Measurements from ENCODE around the gene PDYN. TPM values are rescaled to one million over a fixed set of nuclear protein-coding genes. Genes with fewer than 3 reads are reported as not detected.

PDYN gene
- polyA plus RNA-seq, 1 experiment: not detected

GRCh38 chr20:2002365-2002764 is 8.5 kb upstream of the PDYN start:
- DNase-seq (ENCODE audit: low read depth): no peak
- Histone ChIP-seq H3K27me3 (ENCODE audit: control insufficient read depth, insufficient read depth, low read length) (peaks cover 9% of the 10 kb centered on the region), H3K4me3 (ENCODE audit: low read depth, low read length) (no peak overlapping the region), H3K36me3 (ENCODE audit: control insufficient read depth, insufficient read depth, low read length) (no peaks in the 10 kb centered on the region)
- CTCF ChIA-PET: interaction anchor here (1.6 kb wide), 1 partner anchor 170 kb away, joined by 3 read pairs; no protein-coding TSS in a partner anchor
- POLR2A ChIA-PET: no interaction called here
- TF ChIP-seq CTCF (IDR thresholded peaks at IDR 0.05; ENCODE audit: insufficient read depth, low read depth, low read length): no peak

GRCh38 chr20:2001119-2001518 is 7.3 kb upstream of the PDYN start:
- ChIA-PET POLR2A (no interaction called here), CTCF (interaction anchor here (1.0 to 1.6 kb wide), 2 partner anchors 13 to 171 kb away, joined by 3 read pairs; no protein-coding TSS in a partner anchor)
- no peak for TF ChIP-seq CTCF (IDR thresholded peaks at IDR 0.05; ENCODE audit: insufficient read depth, low read depth, low read length)
- H3K36me3 ChIP-seq (ENCODE audit: control insufficient read depth, insufficient read depth, low read length): no peaks in the 10 kb centered on the region
- no peak overlapping the region for H3K4me3 ChIP-seq (ENCODE audit: low read depth, low read length)
- H3K27me3 ChIP-seq (ENCODE audit: control insufficient read depth, insufficient read depth, low read length): peaks cover 12% of the 10 kb centered on the region
- DNase-seq (ENCODE audit: low read depth): no peak

GRCh38 chr20:2000285-2000684 is 6.4 kb upstream of the PDYN start:
- Histone ChIP-seq H3K36me3 (ENCODE audit: control insufficient read depth, insufficient read depth, low read length) (no peaks in the 10 kb centered on the region), H3K27me3 (ENCODE audit: control insufficient read depth, insufficient read depth, low read length) (peaks cover 14% of the 10 kb centered on the region), H3K4me3 (ENCODE audit: low read depth, low read length) (no peak overlapping the region)
- ChIA-PET POLR2A (no interaction called here), CTCF (no interaction called here)
- TF ChIP-seq CTCF (IDR thresholded peaks at IDR 0.05; ENCODE audit: insufficient read depth, low read depth, low read length): no peak
- no peak for DNase-seq (ENCODE audit: low read depth)

GRCh38 chr20:1998715-1999114 is 4.9 kb upstream of the PDYN start:
- CTCF ChIA-PET: interaction anchor here (3.0 kb wide), 1 partner anchor 9 kb away, joined by 14 read pairs; no protein-coding TSS in a partner anchor
- peaks cover 20% of the 10 kb centered on the region for H3K27me3 ChIP-seq (ENCODE audit: control insufficient read depth, insufficient read depth, low read length)
- H3K36me3 ChIP-seq (ENCODE audit: control insufficient read depth, insufficient read depth, low read length): no peaks in the 10 kb centered on the region; the same call in 1 of the 2 replicates
- DNase-seq (ENCODE audit: low read depth): no peak
- POLR2A ChIA-PET: no interaction called here
- H3K4me3 ChIP-seq (ENCODE audit: low read depth, low read length): no peak overlapping the region
- TF ChIP-seq CTCF (IDR thresholded peaks at IDR 0.05; ENCODE audit: insufficient read depth, low read depth, low read length): no peak

- TF ChIP-seq CTCF (IDR thresholded peaks at IDR 0.05; ENCODE audit: insufficient read depth, low read depth, low read length): no peak
- POLR2A ChIA-PET: no interaction called here
- Histone ChIP-seq H3K27me3 (ENCODE audit: control insufficient read depth, insufficient read depth, low read length) (peaks cover 24% of the 10 kb centered on the region), H3K4me3 (ENCODE audit: low read depth, low read length) (no peak overlapping the region), H3K36me3 (ENCODE audit: control insufficient read depth, insufficient read depth, low read length) (no peaks in the 10 kb centered on the region; the same call in 1 of the 2 replicates)
- DNase-seq (ENCODE audit: low read depth): no peak
- CTCF ChIA-PET: interaction anchor here (3.0 kb wide), 1 partner anchor 9 kb away, joined by 14 read pairs; no protein-coding TSS in a partner anchor
These were observed 4.3 kb upstream of the PDYN start for GRCh38 chr20:1998193-1998520.

All from BJ (cell line).